ENCODE data around the gene CAMP. TPM values are rescaled to one million over a fixed set of nuclear protein-coding genes. Genes with fewer than 3 reads are reported as not detected.
A peak's percentile ranks its signal among the peaks of the same experiment; 100 is the strongest.
"Not testable (repeated sequence)": the region's sequence is repeated elsewhere in the genome, so short reads cannot be mapped to it uniquely, and the experiment has no call there.

The CAMP gene
- total RNA-seq, 2 donors from 2014 or later, result not detected

DNA sequence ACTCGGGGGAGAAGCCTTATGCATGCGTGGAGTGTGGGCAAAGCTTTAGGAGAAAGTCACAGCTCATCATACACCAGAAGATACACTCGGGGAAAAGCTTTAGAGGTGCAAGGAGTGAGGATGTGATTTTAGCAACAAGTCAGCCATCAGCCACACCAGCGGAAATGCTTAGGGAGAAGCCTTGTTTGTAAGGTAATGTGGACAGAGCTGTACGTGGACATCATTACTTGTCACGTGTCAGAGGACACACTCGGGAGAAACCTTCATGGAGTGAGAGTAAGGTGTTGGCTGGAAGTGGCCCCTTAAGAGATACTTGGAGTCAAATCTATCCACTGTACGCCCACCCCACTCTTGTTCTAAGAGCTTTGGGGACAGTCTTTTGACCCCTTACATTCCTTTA is 46.3 kb downstream of the CAMP start:
- Histone ChIP-seq H3K9me3 (no peaks in the 10 kb centered on the region), H3K36me3 (replicated peaks in 1 of 2; ENCODE audit: insufficient read depth in 1 of 2, low read depth in 2 of 2) (peaks cover 0 to 3% of the 10 kb centered on the region in 2 donors), H3K4me3 (no peak overlapping the region), H3K4me1 (peaks cover 18% of the 10 kb centered on the region), H3K27me3 (no peaks in the 10 kb centered on the region), H3K27ac (no peak overlapping the region)
- TF ChIP-seq POLR2A (IDR thresholded peaks at IDR 0.05), result no peak
- TF ChIP-seq, protein P1, sequence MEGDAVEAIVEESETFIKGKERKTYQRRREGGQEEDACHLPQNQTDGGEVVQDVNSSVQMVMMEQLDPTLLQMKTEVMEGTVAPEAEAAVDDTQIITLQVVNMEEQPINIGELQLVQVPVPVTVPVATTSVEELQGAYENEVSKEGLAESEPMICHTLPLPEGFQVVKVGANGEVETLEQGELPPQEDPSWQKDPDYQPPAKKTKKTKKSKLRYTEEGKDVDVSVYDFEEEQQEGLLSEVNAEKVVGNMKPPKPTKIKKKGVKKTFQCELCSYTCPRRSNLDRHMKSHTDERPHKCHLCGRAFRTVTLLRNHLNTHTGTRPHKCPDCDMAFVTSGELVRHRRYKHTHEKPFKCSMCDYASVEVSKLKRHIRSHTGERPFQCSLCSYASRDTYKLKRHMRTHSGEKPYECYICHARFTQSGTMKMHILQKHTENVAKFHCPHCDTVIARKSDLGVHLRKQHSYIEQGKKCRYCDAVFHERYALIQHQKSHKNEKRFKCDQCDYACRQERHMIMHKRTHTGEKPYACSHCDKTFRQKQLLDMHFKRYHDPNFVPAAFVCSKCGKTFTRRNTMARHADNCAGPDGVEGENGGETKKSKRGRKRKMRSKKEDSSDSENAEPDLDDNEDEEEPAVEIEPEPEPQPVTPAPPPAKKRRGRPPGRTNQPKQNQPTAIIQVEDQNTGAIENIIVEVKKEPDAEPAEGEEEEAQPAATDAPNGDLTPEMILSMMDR (IDR thresholded peaks at IDR 0.05), result no peak
- intact Hi-C loops (cut with DNase I), result no loop called here
- no peak for DNase-seq
- no peak for ATAC-seq
- 83 to 86% methylated on average over 8 of the region's 8 CpGs for WGBS, 2 donors

DNA sequence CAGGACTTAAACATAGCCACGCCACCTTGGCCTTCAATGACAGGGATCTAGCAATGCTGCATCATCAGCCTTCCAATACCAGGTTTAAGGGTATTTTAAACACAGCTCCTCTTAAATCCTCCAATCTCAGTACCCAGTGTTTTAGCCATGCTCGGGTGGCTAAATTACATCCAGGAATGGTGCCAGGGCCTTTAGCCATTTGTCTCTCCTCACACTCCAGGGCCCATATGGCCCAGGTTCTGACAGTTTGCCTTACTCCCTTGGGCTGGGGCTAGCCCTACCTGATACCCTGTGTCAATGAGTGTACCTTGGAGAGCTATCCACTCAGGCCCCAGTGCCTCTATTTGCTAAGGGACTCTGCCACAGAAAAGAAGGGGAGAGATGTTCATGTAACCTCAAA is 47.0 kb downstream of the CAMP start:
- Histone ChIP-seq H3K36me3 (replicated peaks in 1 of 2; ENCODE audit: insufficient read depth in 1 of 2, low read depth in 2 of 2) (peaks cover 0 to 3% of the 10 kb centered on the region in 2 donors), H3K27me3 (no peaks in the 10 kb centered on the region), H3K9me3 (no peaks in the 10 kb centered on the region), H3K4me1 (peaks cover 18% of the 10 kb centered on the region), H3K27ac (no peak overlapping the region), H3K4me3 (no peak overlapping the region)
- intact Hi-C loops (cut with DNase I), result no loop called here
- TF ChIP-seq, protein P1 (IDR thresholded peaks at IDR 0.05), result no peak
- no peak for TF ChIP-seq POLR2A (IDR thresholded peaks at IDR 0.05)
- WGBS, 2 donors, result 69 to 80% methylated on average over 2 of the region's 2 CpGs
- DNase-seq (no peak), ATAC-seq (no peak)

DNA sequence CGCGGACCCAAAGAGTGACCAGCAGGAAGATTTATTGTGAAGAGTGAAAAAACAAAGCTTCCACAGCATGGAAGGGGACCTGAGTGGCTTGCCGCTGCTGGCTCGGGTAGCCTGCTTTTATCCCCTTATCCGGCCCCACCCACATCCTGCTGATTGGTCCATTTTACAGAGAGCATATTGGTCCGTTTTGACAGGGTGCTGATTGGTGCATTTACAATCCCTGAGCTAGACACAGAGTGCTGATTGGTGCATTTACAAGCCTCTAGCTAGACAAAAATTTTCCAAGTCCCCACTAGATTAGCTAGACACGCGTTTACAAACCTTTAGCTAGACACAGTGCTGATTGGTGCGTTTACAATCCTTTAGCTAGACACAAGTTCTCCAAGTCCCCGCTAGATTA is 47.9 kb downstream of the CAMP start:
- peaks cover 18% of the 10 kb centered on the region for H3K4me1 ChIP-seq
- H3K4me3 ChIP-seq; intact Hi-C loops (cut with DNase I); H3K27me3 ChIP-seq; H3K9me3 ChIP-seq; DNase-seq; H3K36me3 ChIP-seq (replicated peaks in 1 of 2; ENCODE audit: insufficient read depth in 1 of 2, low read depth in 2 of 2); ATAC-seq; H3K27ac ChIP-seq: not testable (repeated sequence)
- 87 to 89% methylated on average over 10 of the region's 10 CpGs for WGBS, 2 donors

DNA sequence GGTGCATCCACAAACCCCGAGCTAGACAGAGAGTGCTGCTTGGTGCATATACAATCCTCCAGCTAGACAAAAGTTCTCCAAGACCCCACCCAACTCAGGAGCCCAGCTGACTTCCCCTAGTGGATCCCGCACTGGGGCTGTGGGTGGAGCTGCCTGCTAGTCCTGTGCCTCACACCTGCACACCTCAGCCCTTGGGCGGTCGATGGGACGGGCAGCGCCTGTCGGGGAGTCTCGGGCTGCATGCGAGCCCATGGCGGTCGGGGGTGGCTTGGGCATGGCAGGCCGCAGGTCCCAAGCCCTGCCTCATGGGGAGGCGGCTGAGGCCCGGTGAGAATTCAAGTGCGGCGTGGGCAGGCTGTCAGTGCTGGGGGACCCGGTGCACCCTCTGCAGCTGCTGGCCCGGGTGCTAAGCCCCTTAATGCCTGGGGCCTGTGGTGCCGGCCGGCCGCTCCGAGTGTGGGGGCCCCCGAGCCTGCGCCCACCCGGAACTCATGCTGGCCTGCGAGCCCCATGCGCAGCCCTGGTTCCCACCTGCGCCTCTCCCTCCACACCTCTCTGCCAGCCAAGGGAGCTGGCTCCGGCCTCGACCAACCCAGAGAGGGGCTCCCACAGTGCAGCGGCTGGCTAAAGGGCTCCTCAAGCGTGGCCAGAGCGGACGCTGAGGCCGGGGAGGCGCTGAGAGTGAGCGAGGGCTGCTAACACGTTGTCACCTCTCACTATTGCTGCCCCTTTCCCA is 48.6 kb downstream of the CAMP start:
- no peak for ATAC-seq
- intact Hi-C loops (cut with DNase I), result no loop called here
- DNase-seq, result no peak

DNA sequence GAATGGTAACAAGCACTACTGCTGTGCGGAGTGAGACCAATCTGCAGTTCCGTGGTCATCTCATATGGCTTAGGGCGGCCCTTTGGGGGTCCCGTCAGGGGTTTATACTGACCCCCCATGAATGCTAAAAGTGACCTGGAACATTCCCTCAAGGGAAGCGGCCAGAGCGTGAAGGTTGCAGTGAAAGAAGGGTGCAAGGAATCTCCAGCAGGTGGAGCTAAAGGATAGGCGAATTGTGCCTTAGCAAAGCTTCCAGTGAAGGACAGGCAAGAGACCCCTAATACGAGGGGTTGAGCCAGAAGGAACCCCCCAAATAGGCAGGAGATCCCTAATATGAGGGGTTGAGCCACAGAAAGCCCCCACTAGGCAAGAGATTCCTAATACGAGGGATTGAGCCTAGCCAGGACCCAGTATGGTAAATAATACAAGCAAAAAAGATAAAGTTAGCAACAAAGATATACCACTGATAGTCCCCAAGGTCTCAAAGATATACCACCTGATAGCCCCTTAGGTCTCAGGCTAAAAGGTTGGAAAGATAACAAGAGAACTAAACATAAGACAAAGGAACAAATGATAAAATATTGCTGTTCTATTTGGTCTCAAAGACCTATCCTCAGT is 50.4 kb downstream of the CAMP start:
- H3K36me3 ChIP-seq (replicated peaks in 1 of 2; ENCODE audit: insufficient read depth in 1 of 2, low read depth in 2 of 2), result no peaks in the 10 kb centered on the region
- intact Hi-C loops (cut with DNase I), result loop anchor here (2.0 kb wide), 1 partner anchor 163 kb away; no protein-coding TSS in a partner anchor
- peak; percentile 67 to 75 (median 70) for DNase-seq
- TF ChIP-seq POLR2A (IDR thresholded peaks at IDR 0.05), result no peak
- TF ChIP-seq, protein P1 (IDR thresholded peaks at IDR 0.05), result peak; percentile 62 to 94 (median 82)
- no peak overlapping the region for H3K27ac ChIP-seq
- H3K4me1 ChIP-seq, result peaks cover 18% of the 10 kb centered on the region
- no peaks in the 10 kb centered on the region for H3K27me3 ChIP-seq
- H3K4me3 ChIP-seq, result no peak overlapping the region
- 5 to 8% methylated on average over 9 of the region's 9 CpGs for WGBS, 2 donors
- no peaks in the 10 kb centered on the region for H3K9me3 ChIP-seq
- ATAC-seq, result peak; percentile 84

More for the DNA sequence above, 48.6 kb downstream of the CAMP start:
- Histone ChIP-seq H3K4me1 (peaks cover 18% of the 10 kb centered on the region), H3K9me3 (no peaks in the 10 kb centered on the region), H3K27me3 (no peaks in the 10 kb centered on the region), H3K4me3 (no peak overlapping the region), H3K36me3 (replicated peaks in 1 of 2; ENCODE audit: insufficient read depth in 1 of 2, low read depth in 2 of 2) (no peaks in the 10 kb centered on the region), H3K27ac (no peak overlapping the region)
- no peak for TF ChIP-seq POLR2A (IDR thresholded peaks at IDR 0.05)
- TF ChIP-seq, protein P1 (IDR thresholded peaks at IDR 0.05), result no peak
- WGBS, 2 donors, result 85 to 90% methylated on average over 8 to 28 of the region's 38 CpGs

Data from body of pancreas (tissue), 4 donors.